HepG2 (cell line): ENCODE results near the gene PARN. TPM values are rescaled to one million over a fixed set of nuclear protein-coding genes. Genes with fewer than 3 reads are reported as not detected.
A peak's percentile ranks its signal among the peaks of the same experiment; 100 is the strongest.

Experiments used
- ASH2L ChIP-seq: fragments of 300-600, 200-600 bp; sonication (generic); IDR thresholded peaks from 2 replicates; pipeline ENCODE4 v1.7.0; 2017; ENCODE audit warnings: low read depth, mild to moderate bottlenecking, moderate library complexity, mixed read lengths, low read length; ENCODE audit not compliant: insufficient read length
- CBX5 ChIP-seq: sonication (generic); formaldehyde crosslinking; IDR thresholded peaks from 2 replicates; pipeline ENCODE4 v1.4.0; 2020; ENCODE audit warnings: missing genetic modification reagents, borderline replicate concordance
- CREB3 ChIP-seq: sonication (generic); formaldehyde crosslinking; IDR thresholded peaks from 2 replicates; pipeline ENCODE4 v1.5.0; 2020; ENCODE audit warnings: missing genetic modification reagents
- HOXD1 ChIP-seq: sonication (generic); formaldehyde crosslinking; IDR thresholded peaks from 2 replicates; pipeline ENCODE4 v1.5.0; 2020; ENCODE audit warnings: missing genetic modification reagents
- IRX3 ChIP-seq: sonication (generic); formaldehyde crosslinking; IDR thresholded peaks from 2 replicates; pipeline ENCODE4 v1.8.1; 2023; ENCODE audit warnings: mild to moderate bottlenecking, low read depth, missing genetic modification reagents, borderline replicate concordance
- KDM4B ChIP-seq: sonication (generic); formaldehyde crosslinking; IDR thresholded peaks from 2 replicates; pipeline ENCODE4 v1.4.0; 2020; ENCODE audit warnings: missing genetic modification reagents
- KLF16 ChIP-seq, 2 experiments: sonication (generic) in 1 of 2; formaldehyde crosslinking in 1 of 2; IDR thresholded peaks; 2 replicates each; pipeline versions ENCODE4 v1.6.1 to v1.8.0; 2016 to 2023; ENCODE audit warnings: missing genetic modification reagents in 2 of 2, missing compliant biosample characterization in 1 of 2
- MED13 ChIP-seq: sonication (generic); formaldehyde crosslinking; IDR thresholded peaks from 2 replicates; pipeline ENCODE4 v1.5.0; 2020; ENCODE audit warnings: missing genetic modification reagents
- MYC ChIP-seq: sonication (generic); formaldehyde crosslinking; IDR thresholded peaks from 2 replicates; pipeline ENCODE4 v1.9.0; 2021; ENCODE audit warnings: missing genetic modification reagents, borderline replicate concordance
- NCOA1 ChIP-seq: sonication (generic); formaldehyde crosslinking; IDR thresholded peaks from 2 replicates; pipeline ENCODE4 v1.9.0; 2021; ENCODE audit warnings: missing genetic modification reagents
- POGZ ChIP-seq: sonication (generic); formaldehyde crosslinking; IDR thresholded peaks from 2 replicates; pipeline ENCODE4 v1.4.0; 2020; ENCODE audit warnings: mild to moderate bottlenecking, missing genetic modification reagents
- RBM22 ChIP-seq: fragments of 200-400 bp; formaldehyde crosslinking; optimal IDR thresholded peaks from 2 replicates; pipeline ENCODE3; 2017; ENCODE audit warnings: mild to moderate bottlenecking, low read length, moderate library complexity
- RXRB ChIP-seq: IDR thresholded peaks from 2 replicates; pipeline ENCODE4 v1.6.1; 2016; ENCODE audit warnings: borderline replicate concordance, missing genetic modification reagents, missing compliant biosample characterization
- TGIF2 ChIP-seq: IDR thresholded peaks from 2 replicates; pipeline ENCODE4 v1.6.1; 2016; ENCODE audit warnings: control low read depth, missing compliant biosample characterization
- U2AF2 ChIP-seq: fragments of 200-400 bp; formaldehyde crosslinking; IDR thresholded peaks from 2 replicates; pipeline ENCODE4 v1.6.1; 2017; ENCODE audit warnings: low read depth, mild to moderate bottlenecking, low read length
- YY1 ChIP-seq: IDR thresholded peaks from 2 replicates; pipeline ENCODE4 v1.6.1; 2011; ENCODE audit warnings: low read length, low read depth, moderate library complexity, mild to moderate bottlenecking; ENCODE audit not compliant: insufficient read depth, insufficient replicate concordance
- ZNF256 ChIP-seq: sonication (generic); formaldehyde crosslinking; conservative IDR thresholded peaks from 2 replicates; pipeline ENCODE4 v1.4.0; 2020; ENCODE audit warnings: missing genetic modification reagents
- ZNF317 ChIP-seq: sonication (generic); formaldehyde crosslinking; IDR thresholded peaks from 2 replicates; pipeline ENCODE4 v1.5.0; 2020; ENCODE audit warnings: mild to moderate bottlenecking, missing genetic modification reagents
- ZNF674 ChIP-seq: sonication (generic); formaldehyde crosslinking; IDR thresholded peaks from 2 replicates; pipeline ENCODE4 v1.5.0; 2020; ENCODE audit warnings: low read depth, mild to moderate bottlenecking, missing genetic modification reagents
- ZNF703 ChIP-seq: sonication (generic); formaldehyde crosslinking; IDR thresholded peaks from 2 replicates; pipeline ENCODE4 v1.5.1; 2020; ENCODE audit warnings: missing genetic modification reagents, mild to moderate bottlenecking, moderate library complexity, borderline replicate concordance
- ZNF83 ChIP-seq: sonication (generic); formaldehyde crosslinking; IDR thresholded peaks from 2 replicates; pipeline ENCODE4 v1.4.0; 2020; ENCODE audit warnings: missing genetic modification reagents, mild to moderate bottlenecking, borderline replicate concordance
- ZNF841 ChIP-seq: sonication (generic); formaldehyde crosslinking; IDR thresholded peaks from 2 replicates; pipeline ENCODE4 v1.8.1; 2023; ENCODE audit warnings: missing genetic modification reagents, borderline replicate concordance
- polyA plus RNA-seq, 8 experiments: library from polyadenylated mRNA; depleted of rRNA in 3 of 8; stranded (reverse) in 7 of 8; unstranded in 1 of 8; fragments of >200 nt; fragmentation: Illumina TruSeq in 4 of 8; extraction: Trizol in 4 of 8; gene quantifications; 2 replicates each; pipeline versions ENCODE4 v1.2.1 to v1.2.3, GENCODE V29; 2011 to 2016; ENCODE audit warnings: low read depth in 4 of 8, missing spikeins in 1 of 8, mixed read lengths in 1 of 8; ENCODE audit not compliant: insufficient read depth in 1 of 8
- total RNA-seq, 5 experiments: library from RNA; depleted of rRNA; stranded (reverse); fragments of >200 nt; fragmentation: Illumina TruSeq; extraction: Trizol; gene quantifications; 2 replicates each; pipeline ENCODE4 v1.2.3, GENCODE V29; 2016; ENCODE audit warnings: low read depth in 1 of 5
- TF ChIP-seq, protein P1 (sequence below): sonication (generic); formaldehyde crosslinking; IDR thresholded peaks from 2 replicates; pipeline ENCODE4 v1.4.0; 2020; ENCODE audit warnings: mild to moderate bottlenecking, missing genetic modification reagents
- TF ChIP-seq, protein P2 (sequence below), 2 experiments: sonication (generic) in 1 of 2; formaldehyde crosslinking in 1 of 2; IDR thresholded peaks; 2 replicates each; pipeline versions ENCODE4 v1.4.0 to v1.6.1; 2016 to 2020; ENCODE audit warnings: borderline replicate concordance in 1 of 2, low read depth in 1 of 2, mild to moderate bottlenecking in 1 of 2, missing genetic modification reagents in 1 of 2

PARN gene
- total and polyA plus RNA-seq, 2 of the 13 experiments (the other 11 are each of a cell fraction or from before 2014, with no cell fraction given), result 13.3 to 47.6 TPM

- TF ChIP-seq ZNF841 (CRISPR knock-in tag) (no peak), HOXD1 (CRISPR knock-in tag) (peak; percentile 97), ASH2L (peak; percentile 86), KLF16 (CRISPR knock-in tag; IDR thresholded peaks at IDR 0.05) (peak in 1 of 2 experiments; percentile 82; a peak in 2 of 4 replicates), ZNF317 (CRISPR knock-in tag) (peak; percentile 91), POGZ (CRISPR knock-in tag) (peak; percentile 82), NCOA1 (CRISPR knock-in tag) (no peak), ZNF703 (CRISPR knock-in tag) (0 out of 2 replicates have a peak, but pooled peaks have one; percentile 27), U2AF2 (no peak), ZNF674 (CRISPR knock-in tag) (no peak), MED13 (peak; percentile 82; the same call in 1 of the 2 replicates), CBX5 (peak; percentile 70; the same call in 1 of the 2 replicates), TGIF2 (CRISPR knock-in tag) (peak; percentile 100), YY1 (no peak), MYC (peak; percentile 94), KDM4B (peak; percentile 69), CREB3 (CRISPR knock-in tag) (peak; percentile 91), IRX3 (CRISPR knock-in tag) (peak; percentile 50; the same call in 1 of the 2 replicates), RXRB (peak; percentile 84; the same call in 1 of the 2 replicates), RBM22 (peak; percentile 65), ZNF83 (CRISPR knock-in tag) (no peak), ZNF256 (CRISPR knock-in tag) (0 out of 2 replicates have a peak, but pooled peaks have one; percentile 91)
- TF ChIP-seq, protein P1, sequence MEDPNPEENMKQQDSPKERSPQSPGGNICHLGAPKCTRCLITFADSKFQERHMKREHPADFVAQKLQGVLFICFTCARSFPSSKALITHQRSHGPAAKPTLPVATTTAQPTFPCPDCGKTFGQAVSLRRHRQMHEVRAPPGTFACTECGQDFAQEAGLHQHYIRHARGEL (CRISPR knock-in tag), result no peak
- TF ChIP-seq, protein P2, sequence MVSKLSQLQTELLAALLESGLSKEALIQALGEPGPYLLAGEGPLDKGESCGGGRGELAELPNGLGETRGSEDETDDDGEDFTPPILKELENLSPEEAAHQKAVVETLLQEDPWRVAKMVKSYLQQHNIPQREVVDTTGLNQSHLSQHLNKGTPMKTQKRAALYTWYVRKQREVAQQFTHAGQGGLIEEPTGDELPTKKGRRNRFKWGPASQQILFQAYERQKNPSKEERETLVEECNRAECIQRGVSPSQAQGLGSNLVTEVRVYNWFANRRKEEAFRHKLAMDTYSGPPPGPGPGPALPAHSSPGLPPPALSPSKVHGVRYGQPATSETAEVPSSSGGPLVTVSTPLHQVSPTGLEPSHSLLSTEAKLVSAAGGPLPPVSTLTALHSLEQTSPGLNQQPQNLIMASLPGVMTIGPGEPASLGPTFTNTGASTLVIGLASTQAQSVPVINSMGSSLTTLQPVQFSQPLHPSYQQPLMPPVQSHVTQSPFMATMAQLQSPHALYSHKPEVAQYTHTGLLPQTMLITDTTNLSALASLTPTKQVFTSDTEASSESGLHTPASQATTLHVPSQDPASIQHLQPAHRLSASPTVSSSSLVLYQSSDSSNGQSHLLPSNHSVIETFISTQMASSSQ (IDR thresholded peaks at IDR 0.05; ENCODE audit: low read depth), result peak; percentile 70
- TF ChIP-seq, protein P2 (CRISPR knock-in tag; IDR thresholded peaks at IDR 0.05; ENCODE audit: borderline replicate concordance), result peak; percentile 65; the same call in 1 of the 2 replicates
These were observed 143.3 kb downstream of the PARN start (continued) for GRCh38 chr16:14486520-14487303.
